NCI-H2081 (cell line): Measurements from ENCODE around the gene TBL1Y.

Experiments used
- DNase-seq, 2 experiments: peaks; one replicate each; lab custom pipeline; 2025; lab: John Stamatoyannopoulos, UW

Gene TBL1Y

GRCh38 chrY:7085606-7086005 lies 175.1 kb downstream of the TBL1Y start:
- no peak for DNase-seq

GRCh38 chrY:7092836-7093235 lies 182.3 kb downstream of the TBL1Y start:
- DNase-seq = no peak

GRCh38 chrY:7094365-7094764 lies 183.9 kb downstream of the TBL1Y start:
- DNase-seq = no peak

GRCh38 chrY:7097021-7097420 lies 186.5 kb downstream of the TBL1Y start:
- DNase-seq = no peak

- DNase-seq = no peak
These were observed 189.2 kb downstream of the TBL1Y start for GRCh38 chrY:7099742-7100141.

GRCh38 chrY:7102680-7103079 lies 192.2 kb downstream of the TBL1Y start:
- no peak for DNase-seq

- DNase-seq = no peak
These were observed 196.7 kb downstream of the TBL1Y start for GRCh38 chrY:7107179-7107578.

- DNase-seq = no peak
These were observed 199.6 kb downstream of the TBL1Y start for GRCh38 chrY:7110086-7110485.

GRCh38 chrY:7115871-7116270 lies 205.4 kb downstream of the TBL1Y start:
- DNase-seq = no peak

GRCh38 chrY:7122202-7122601 lies 211.7 kb downstream of the TBL1Y start:
- DNase-seq = no peak

GRCh38 chrY:7125136-7126056 lies 214.9 kb downstream of the TBL1Y start:
- DNase-seq = no peak

GRCh38 chrY:7128211-7128610 lies 217.7 kb downstream of the TBL1Y start:
- DNase-seq = no peak
